ENCODE data around the gene UBE2G2. TPM values are rescaled to one million over a fixed set of nuclear protein-coding genes. Genes with fewer than 3 reads are reported as not detected.

The UBE2G2 gene
- total and polyA plus RNA-seq, 8 donors, result 30.6 to 116 (median 66.2) TPM

GRCh38 chr21:44767834-44768831, 33.5 kb downstream of the UBE2G2 start:
- Histone ChIP-seq H3K4me3 (no peak overlapping the region), H3K4me1 (peaks cover 5 to 16% (median 14%) of the 10 kb centered on the region in 4 donors), H3K27me3 (peaks cover 0 to 4% (median 0%) of the 10 kb centered on the region in 3 donors), H3K9me3 (no peaks in the 10 kb centered on the region), H3K36me3 (peaks cover 31 to 52% (median 46%) of the 10 kb centered on the region in 4 donors), H3K27ac (no peak overlapping the region)
- DNase-seq, result no peak
- TF ChIP-seq EP300 (IDR thresholded peaks at IDR 0.05) (no peak), POLR2A (IDR thresholded peaks at IDR 0.05) (no peak), POLR2AphosphoS5 (IDR thresholded peaks at IDR 0.05) (no peak)
- TF ChIP-seq, protein P1, sequence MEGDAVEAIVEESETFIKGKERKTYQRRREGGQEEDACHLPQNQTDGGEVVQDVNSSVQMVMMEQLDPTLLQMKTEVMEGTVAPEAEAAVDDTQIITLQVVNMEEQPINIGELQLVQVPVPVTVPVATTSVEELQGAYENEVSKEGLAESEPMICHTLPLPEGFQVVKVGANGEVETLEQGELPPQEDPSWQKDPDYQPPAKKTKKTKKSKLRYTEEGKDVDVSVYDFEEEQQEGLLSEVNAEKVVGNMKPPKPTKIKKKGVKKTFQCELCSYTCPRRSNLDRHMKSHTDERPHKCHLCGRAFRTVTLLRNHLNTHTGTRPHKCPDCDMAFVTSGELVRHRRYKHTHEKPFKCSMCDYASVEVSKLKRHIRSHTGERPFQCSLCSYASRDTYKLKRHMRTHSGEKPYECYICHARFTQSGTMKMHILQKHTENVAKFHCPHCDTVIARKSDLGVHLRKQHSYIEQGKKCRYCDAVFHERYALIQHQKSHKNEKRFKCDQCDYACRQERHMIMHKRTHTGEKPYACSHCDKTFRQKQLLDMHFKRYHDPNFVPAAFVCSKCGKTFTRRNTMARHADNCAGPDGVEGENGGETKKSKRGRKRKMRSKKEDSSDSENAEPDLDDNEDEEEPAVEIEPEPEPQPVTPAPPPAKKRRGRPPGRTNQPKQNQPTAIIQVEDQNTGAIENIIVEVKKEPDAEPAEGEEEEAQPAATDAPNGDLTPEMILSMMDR (IDR thresholded peaks at IDR 0.05), result no peak
- 76 to 88% (median 81%) methylated on average over 25 to 30 of the region's 30 CpGs for WGBS, 5 donors
- intact Hi-C loops (cut with DNase I; ENCODE audit: low total_unique reads), result no loop called here

- DNase-seq, result no peak
- Histone ChIP-seq H3K4me1 (peaks cover 5 to 16% (median 14%) of the 10 kb centered on the region in 4 donors), H3K27me3 (peaks cover 0 to 4% (median 0%) of the 10 kb centered on the region in 3 donors), H3K4me3 (no peak overlapping the region), H3K9me3 (no peaks in the 10 kb centered on the region), H3K27ac (no peak overlapping the region), H3K36me3 (peaks cover 25 to 39% (median 34%) of the 10 kb centered on the region in 4 donors)
- 74 to 89% (median 82%) methylated on average over 6 to 11 of the region's 11 CpGs for WGBS, 5 donors
- intact Hi-C loops (cut with DNase I; ENCODE audit: low total_unique reads), result no loop called here
- TF ChIP-seq POLR2A (IDR thresholded peaks at IDR 0.05) (no peak), POLR2AphosphoS5 (IDR thresholded peaks at IDR 0.05) (no peak), EP300 (IDR thresholded peaks at IDR 0.05) (no peak)
- TF ChIP-seq, protein P1 (IDR thresholded peaks at IDR 0.05), result no peak
Observed at GRCh38 chr21:44766818-44767354, 34.7 kb downstream of the UBE2G2 start.

DNA sequence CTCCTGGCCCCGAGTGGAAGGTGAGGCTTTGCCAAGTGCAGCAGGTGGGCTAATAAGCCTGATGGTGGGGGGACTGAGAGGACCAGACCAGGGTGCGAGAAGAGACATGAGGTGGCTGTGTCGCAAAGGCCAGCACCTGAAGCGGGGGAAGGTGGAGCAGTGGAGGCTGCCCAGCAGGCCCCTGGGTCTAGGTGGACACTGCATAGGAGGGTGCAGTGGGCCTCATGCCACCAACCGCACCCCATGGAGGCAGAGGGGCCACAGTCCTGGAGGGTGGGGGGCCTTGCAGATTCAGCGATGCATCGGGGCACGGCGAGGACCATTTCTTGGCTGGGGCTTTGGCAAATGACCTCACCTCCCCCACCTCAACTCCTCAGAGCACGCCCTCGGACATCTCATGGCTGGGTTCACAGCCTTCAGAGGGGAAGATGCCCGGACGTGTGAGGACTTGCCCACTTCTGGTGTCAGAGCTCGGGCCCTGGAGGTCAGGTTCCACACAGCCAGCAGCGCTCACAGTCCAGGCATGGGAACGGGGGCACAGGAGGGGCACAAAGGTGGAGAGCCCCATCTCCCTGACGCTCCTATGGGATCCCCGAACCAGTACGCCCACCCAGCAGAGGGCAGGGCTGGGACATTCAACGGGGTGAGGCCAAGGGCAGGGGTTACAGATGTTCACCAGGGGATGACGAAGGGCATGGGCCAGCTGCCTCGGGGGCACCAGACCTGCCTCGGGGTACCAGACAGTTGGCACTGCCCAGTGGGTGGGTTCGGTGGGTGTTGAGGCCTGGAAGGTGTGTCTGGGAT, 35.4 kb downstream of the UBE2G2 start:
- TF ChIP-seq, protein P1 (IDR thresholded peaks at IDR 0.05), result no peak
- TF ChIP-seq POLR2A (IDR thresholded peaks at IDR 0.05), result no peak
- no peak for TF ChIP-seq POLR2AphosphoS5 (IDR thresholded peaks at IDR 0.05)
- no peak for TF ChIP-seq EP300 (IDR thresholded peaks at IDR 0.05)
- H3K4me3 ChIP-seq, result no peak overlapping the region
- intact Hi-C loops (cut with DNase I; ENCODE audit: low total_unique reads), result no loop called here
- peaks cover 5 to 16% (median 14%) of the 10 kb centered on the region in 4 donors for H3K4me1 ChIP-seq
- DNase-seq, result no peak
- no peak overlapping the region for H3K27ac ChIP-seq
- peaks cover 0 to 4% (median 0%) of the 10 kb centered on the region in 3 donors for H3K27me3 ChIP-seq
- H3K36me3 ChIP-seq, result peaks cover 18 to 33% (median 27%) of the 10 kb centered on the region in 4 donors
- no peaks in the 10 kb centered on the region for H3K9me3 ChIP-seq
- WGBS, 5 donors, result 82 to 88% (median 86%) methylated on average over 18 to 24 of the region's 24 CpGs

All from stomach (tissue), 9 donors.